Measurements from ENCODE around the gene FCHSD2.

GRCh38 chr11:72859126-72859525 is 283.0 kb downstream of the FCHSD2 start:
- TF ChIP-seq EZH2phosphoT487 (IDR thresholded peaks at IDR 0.05; ENCODE audit: insufficient read depth, low read depth) (no peak), EZH2 (IDR thresholded peaks at IDR 0.05; ENCODE audit: insufficient read depth, poor library complexity, severe bottlenecking) (no peak)

All from GM23248 (cell line).